Peyer's patch (tissue), 4 donors: ENCODE data around the gene ALDH4A1. TPM values are rescaled to one million over a fixed set of nuclear protein-coding genes. Genes with fewer than 3 reads are reported as not detected.
"Not testable (repeated sequence)": the region's sequence is repeated elsewhere in the genome, so short reads cannot be mapped to it uniquely, and the experiment has no call there.

Experiments
- DNase-seq, 3 donors: peaks; one replicate each; pipeline ENCODE4 v3.0.0-alpha.2; 2017 to 2019
- H3K27ac ChIP-seq, 4 donors: fragments of 200-600 bp; sonication (generic); one replicate each; pipeline ENCODE4 v1.5.1; 2016 to 2019
- H3K27me3 ChIP-seq, 2 donors: fragments of 200-600 bp; sonication (generic); one replicate each; pipeline ENCODE4 v1.5.1; 2019
- H3K36me3 ChIP-seq, 3 donors: fragments of 200-600 bp; sonication (generic); one replicate each; pipeline ENCODE4 v1.5.1; 2016 to 2019
- H3K4me1 ChIP-seq, 4 donors: fragments of 200-600 bp; sonication (generic); one replicate each; pipeline ENCODE4 v1.5.1; 2016 to 2019
- H3K4me3 ChIP-seq, 4 donors: fragments of 200-600 bp; sonication (generic); 1 replicate in 3 of 4; 2 replicates in 1 of 4; pipeline ENCODE4 v1.5.1; 2016 to 2019; ENCODE audit warnings: mild to moderate bottlenecking in 1 of 4
- H3K9me3 ChIP-seq, 4 donors: fragments of 200-600 bp; sonication (generic); one replicate each; pipeline ENCODE4 v1.5.1; 2016 to 2019; ENCODE audit warnings: mild to moderate bottlenecking in 1 of 4
- POLR2A ChIP-seq, 2 donors: fragments of 450-650 bp; IDR thresholded peaks; one replicate each; pipeline ENCODE4 v1.5.1; 2017; ENCODE audit warnings: antibody characterized with exemption in 2 of 2, mild to moderate bottlenecking in 2 of 2, moderate library complexity in 2 of 2
- total RNA-seq, 4 donors: library from RNA; depleted of rRNA; stranded (reverse); fragments of >200 nt; gene quantifications; one replicate each; pipeline ENCODE4 v1.1.0, GENCODE V29; 2016
- TF ChIP-seq, protein P1 (sequence below), 6 experiments: fragments of 450-650 bp in 4 of 6; fragments of 200-600 bp in 2 of 6; sonication (generic) in 1 of 6; IDR thresholded peaks; one replicate each; pipeline ENCODE4 v1.5.1; 2017 to 2019; ENCODE audit warnings: antibody characterized with exemption in 6 of 6, mild to moderate bottlenecking in 3 of 6, moderate library complexity in 1 of 6

Gene ALDH4A1
- total RNA-seq, 4 donors from 2014 or later = 2.8 to 5.8 (median 4.1) TPM

GRCh38 chr1:18872071-18872611 lies 30.2 kb downstream of the ALDH4A1 start:
- Histone ChIP-seq H3K27me3 (no peaks in the 10 kb centered on the region), H3K36me3 (no peaks in the 10 kb centered on the region), H3K4me1 (peaks cover 0 to 7% (median 0%) of the 10 kb centered on the region in 4 donors), H3K4me3 (no peak overlapping the region), H3K27ac (no peak overlapping the region), H3K9me3 (no peaks in the 10 kb centered on the region)
- DNase-seq = no peak
- TF ChIP-seq, protein P1, sequence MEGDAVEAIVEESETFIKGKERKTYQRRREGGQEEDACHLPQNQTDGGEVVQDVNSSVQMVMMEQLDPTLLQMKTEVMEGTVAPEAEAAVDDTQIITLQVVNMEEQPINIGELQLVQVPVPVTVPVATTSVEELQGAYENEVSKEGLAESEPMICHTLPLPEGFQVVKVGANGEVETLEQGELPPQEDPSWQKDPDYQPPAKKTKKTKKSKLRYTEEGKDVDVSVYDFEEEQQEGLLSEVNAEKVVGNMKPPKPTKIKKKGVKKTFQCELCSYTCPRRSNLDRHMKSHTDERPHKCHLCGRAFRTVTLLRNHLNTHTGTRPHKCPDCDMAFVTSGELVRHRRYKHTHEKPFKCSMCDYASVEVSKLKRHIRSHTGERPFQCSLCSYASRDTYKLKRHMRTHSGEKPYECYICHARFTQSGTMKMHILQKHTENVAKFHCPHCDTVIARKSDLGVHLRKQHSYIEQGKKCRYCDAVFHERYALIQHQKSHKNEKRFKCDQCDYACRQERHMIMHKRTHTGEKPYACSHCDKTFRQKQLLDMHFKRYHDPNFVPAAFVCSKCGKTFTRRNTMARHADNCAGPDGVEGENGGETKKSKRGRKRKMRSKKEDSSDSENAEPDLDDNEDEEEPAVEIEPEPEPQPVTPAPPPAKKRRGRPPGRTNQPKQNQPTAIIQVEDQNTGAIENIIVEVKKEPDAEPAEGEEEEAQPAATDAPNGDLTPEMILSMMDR (IDR thresholded peaks at IDR 0.05) = no peak
- TF ChIP-seq POLR2A (IDR thresholded peaks at IDR 0.05) = no peak

- no peaks in the 10 kb centered on the region for H3K27me3 ChIP-seq
- H3K27ac ChIP-seq = no peak overlapping the region
- H3K4me3 ChIP-seq = no peak overlapping the region
- TF ChIP-seq, protein P1 (IDR thresholded peaks at IDR 0.05) = no peak
- TF ChIP-seq POLR2A (IDR thresholded peaks at IDR 0.05) = no peak
- no peaks in the 10 kb centered on the region for H3K9me3 ChIP-seq
- H3K4me1 ChIP-seq = peaks cover 0 to 7% (median 0%) of the 10 kb centered on the region in 4 donors
- no peak for DNase-seq
- no peaks in the 10 kb centered on the region for H3K36me3 ChIP-seq
Measured at GRCh38 chr1:18871401-18872070, 30.8 kb downstream of the ALDH4A1 start.

GRCh38 chr1:18870957-18871356 lies 31.4 kb downstream of the ALDH4A1 start:
- H3K27ac ChIP-seq = no peak overlapping the region
- no peak for DNase-seq

DNA sequence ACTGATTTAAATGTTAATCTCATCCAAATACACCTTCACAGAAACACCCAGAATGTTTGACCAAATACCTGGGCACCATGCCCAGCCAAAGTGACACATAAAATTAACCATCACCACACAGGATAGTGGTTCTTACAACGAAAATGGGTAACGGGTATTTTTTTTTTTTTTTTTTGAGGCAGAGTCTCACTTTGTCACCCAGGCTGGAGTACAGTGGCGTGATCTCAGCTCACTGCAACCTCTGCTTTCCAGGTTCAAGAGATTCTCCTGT lies 31.8 kb downstream of the ALDH4A1 start:
- not testable (repeated sequence) for H3K27ac ChIP-seq, H3K36me3 ChIP-seq, H3K27me3 ChIP-seq, H3K9me3 ChIP-seq, DNase-seq, H3K4me1 ChIP-seq, H3K4me3 ChIP-seq

More at GRCh38 chr1:18870957-18871356, 31.4 kb downstream of the ALDH4A1 start:
- Histone ChIP-seq H3K9me3 (no peaks in the 10 kb centered on the region), H3K36me3 (no peaks in the 10 kb centered on the region), H3K4me3 (no peak overlapping the region), H3K27me3 (no peaks in the 10 kb centered on the region), H3K4me1 (peaks cover 0 to 7% (median 0%) of the 10 kb centered on the region in 4 donors)
- TF ChIP-seq, protein P1 (IDR thresholded peaks at IDR 0.05) = no peak
- TF ChIP-seq POLR2A (IDR thresholded peaks at IDR 0.05) = no peak

- Histone ChIP-seq H3K27me3 (no peaks in the 10 kb centered on the region), H3K4me1 (peaks cover 0 to 3% (median 0%) of the 10 kb centered on the region in 4 donors), H3K36me3 (no peaks in the 10 kb centered on the region), H3K9me3 (no peaks in the 10 kb centered on the region), H3K4me3 (no peak overlapping the region), H3K27ac (no peak overlapping the region)
- no peak for DNase-seq
- TF ChIP-seq POLR2A (IDR thresholded peaks at IDR 0.05) = no peak
- TF ChIP-seq, protein P1 (IDR thresholded peaks at IDR 0.05) = no peak
Measured at GRCh38 chr1:18869847-18870594, 32.3 kb downstream of the ALDH4A1 start.

- Histone ChIP-seq H3K27ac (no peak overlapping the region), H3K36me3 (no peaks in the 10 kb centered on the region), H3K4me3 (no peak overlapping the region), H3K27me3 (no peaks in the 10 kb centered on the region), H3K9me3 (no peaks in the 10 kb centered on the region), H3K4me1 (no peaks in the 10 kb centered on the region)
- DNase-seq = no peak
- TF ChIP-seq, protein P1 (IDR thresholded peaks at IDR 0.05) = no peak
- no peak for TF ChIP-seq POLR2A (IDR thresholded peaks at IDR 0.05)
Measured at GRCh38 chr1:18868801-18869424, 33.4 kb downstream of the ALDH4A1 start.
